ENCODE measurements around the gene SAXO1. TPM values are rescaled to one million over a fixed set of nuclear protein-coding genes. Genes with fewer than 3 reads are reported as not detected.

Gene SAXO1
- total RNA-seq, 4 donors from 2014 or later, result 0.39 TPM; not detected in 3

DNA sequence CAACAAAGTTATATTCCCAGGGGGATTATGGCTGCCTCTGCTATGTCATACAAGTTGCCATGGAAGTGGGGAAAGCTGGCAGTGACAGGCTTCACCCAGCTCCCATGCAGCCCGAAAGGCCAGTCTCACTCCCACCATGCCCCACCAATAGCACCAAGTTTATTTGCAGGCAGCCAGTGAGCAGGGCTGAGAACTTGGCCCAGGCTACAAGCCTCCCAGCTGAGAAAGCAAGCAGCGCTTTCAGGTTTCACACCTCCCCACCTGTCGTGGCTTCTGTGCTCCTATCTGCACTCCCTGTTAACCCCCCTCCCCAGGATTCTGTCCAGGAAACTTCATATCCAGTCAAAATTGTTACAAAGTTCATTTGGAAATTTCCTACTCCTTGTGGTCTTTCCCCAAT lies 155.0 kb downstream of the SAXO1 start:
- TF ChIP-seq POLR2A (IDR thresholded peaks at IDR 0.05), result no peak
- no peak for TF ChIP-seq POLR2AphosphoS5 (IDR thresholded peaks at IDR 0.05)
- no peak for TF ChIP-seq EP300 (IDR thresholded peaks at IDR 0.05)
- TF ChIP-seq, protein P1, sequence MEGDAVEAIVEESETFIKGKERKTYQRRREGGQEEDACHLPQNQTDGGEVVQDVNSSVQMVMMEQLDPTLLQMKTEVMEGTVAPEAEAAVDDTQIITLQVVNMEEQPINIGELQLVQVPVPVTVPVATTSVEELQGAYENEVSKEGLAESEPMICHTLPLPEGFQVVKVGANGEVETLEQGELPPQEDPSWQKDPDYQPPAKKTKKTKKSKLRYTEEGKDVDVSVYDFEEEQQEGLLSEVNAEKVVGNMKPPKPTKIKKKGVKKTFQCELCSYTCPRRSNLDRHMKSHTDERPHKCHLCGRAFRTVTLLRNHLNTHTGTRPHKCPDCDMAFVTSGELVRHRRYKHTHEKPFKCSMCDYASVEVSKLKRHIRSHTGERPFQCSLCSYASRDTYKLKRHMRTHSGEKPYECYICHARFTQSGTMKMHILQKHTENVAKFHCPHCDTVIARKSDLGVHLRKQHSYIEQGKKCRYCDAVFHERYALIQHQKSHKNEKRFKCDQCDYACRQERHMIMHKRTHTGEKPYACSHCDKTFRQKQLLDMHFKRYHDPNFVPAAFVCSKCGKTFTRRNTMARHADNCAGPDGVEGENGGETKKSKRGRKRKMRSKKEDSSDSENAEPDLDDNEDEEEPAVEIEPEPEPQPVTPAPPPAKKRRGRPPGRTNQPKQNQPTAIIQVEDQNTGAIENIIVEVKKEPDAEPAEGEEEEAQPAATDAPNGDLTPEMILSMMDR (IDR thresholded peaks at IDR 0.05), result no peak
- H3K4me1 ChIP-seq, result no peaks in the 10 kb centered on the region
- 100% methylated on average over 2 of the region's 3 CpGs; no CpG with 5 or more reads in 1 of the 2 donors for WGBS, 2 donors (ENCODE audit: low coverage in 1 of 2)
- H3K36me3 ChIP-seq, result peaks cover 0 to 13% of the 10 kb centered on the region in 2 donors
- H3K9me3 ChIP-seq, result peaks cover 0 to 7% (median 0%) of the 10 kb centered on the region in 3 donors
- no peaks in the 10 kb centered on the region for H3K27me3 ChIP-seq
- H3K4me3 ChIP-seq, result no peak overlapping the region
- ATAC-seq, result no peak
- no peak overlapping the region for H3K27ac ChIP-seq

Small RNA genes lying within 50 kb of the gene (small RNA-seq; reads per million reads assigned to genes)
- 0 reads per million in 4 donors for gene RNU6-264P
- gene SCARNA8, result 18.0 to 45.0 (median 25.0) reads per million in 4 donors

Other genes with a start within 250 kb of the SAXO1 start
- 10 to 100 TPM; 52.5 to 92.8 (median 71.5) TPM for gene RRAGA, start 16.2 kb upstream of the SAXO1 start, total RNA-seq
- gene HAUS6, start 69.7 kb upstream of the SAXO1 start, total RNA-seq, result 10 to 100 TPM in 2 of 4 donors, 1 to 10 TPM in 2; 7.3 to 16.5 (median 9.8) TPM
- gene PLIN2, start 94.3 kb upstream of the SAXO1 start, total RNA-seq, result 100 to 1,000 TPM in 2 of 4 donors, 10 to 100 TPM in 2; 39.5 to 123 (median 80.7) TPM
- gene DENND4C, start 197.5 kb upstream of the SAXO1 start, total RNA-seq, result 100 to 1,000 TPM in 1 of 4 donors, 10 to 100 TPM in 3; 72.9 to 117 (median 81.9) TPM

Data from gastroesophageal sphincter (tissue), 4 donors.